ENCODE results near the gene DYNC1H1. TPM values are rescaled to one million over a fixed set of nuclear protein-coding genes. Genes with fewer than 3 reads are reported as not detected.

Gene DYNC1H1
- total RNA-seq, 2 donors from 2014 or later = 345 to 359 TPM

DNA sequence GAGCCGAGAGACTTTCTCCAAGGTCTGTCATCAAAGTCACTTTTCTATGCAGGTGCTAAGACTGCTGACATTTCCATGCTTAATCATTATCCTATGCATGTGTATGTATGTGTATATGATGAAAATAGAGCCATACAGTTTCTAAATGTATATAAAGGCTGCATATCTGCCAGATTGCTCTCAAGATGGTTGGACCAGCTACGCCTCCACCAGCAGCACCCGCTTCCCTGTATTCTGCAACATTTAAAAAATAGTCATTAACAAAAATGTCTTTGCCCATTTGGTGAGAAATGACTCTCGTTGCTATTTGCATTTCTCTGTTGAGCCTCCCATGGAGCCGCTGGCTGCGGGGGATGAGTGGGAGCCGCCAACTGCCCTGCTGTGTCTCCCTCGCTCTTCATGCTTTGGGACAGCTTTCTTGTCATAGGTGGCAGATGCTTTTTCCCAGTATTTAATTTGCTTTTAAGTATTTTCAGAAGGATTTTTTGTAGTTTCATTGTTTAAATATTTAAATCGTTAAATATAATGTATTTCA is 54.7 kb downstream of the DYNC1H1 start:
- intact Hi-C loops (cut with DNase I) = no loop called here
- no peak overlapping the region for H3K9ac ChIP-seq (ENCODE audit: low read depth in 2 of 2, low read length in 2 of 2)
- H3K36me3 ChIP-seq = peaks cover 41% of the 10 kb centered on the region
- H3K27me3 ChIP-seq = no peaks in the 10 kb centered on the region
- H3K9me3 ChIP-seq = no peaks in the 10 kb centered on the region
- TF ChIP-seq, protein P1, sequence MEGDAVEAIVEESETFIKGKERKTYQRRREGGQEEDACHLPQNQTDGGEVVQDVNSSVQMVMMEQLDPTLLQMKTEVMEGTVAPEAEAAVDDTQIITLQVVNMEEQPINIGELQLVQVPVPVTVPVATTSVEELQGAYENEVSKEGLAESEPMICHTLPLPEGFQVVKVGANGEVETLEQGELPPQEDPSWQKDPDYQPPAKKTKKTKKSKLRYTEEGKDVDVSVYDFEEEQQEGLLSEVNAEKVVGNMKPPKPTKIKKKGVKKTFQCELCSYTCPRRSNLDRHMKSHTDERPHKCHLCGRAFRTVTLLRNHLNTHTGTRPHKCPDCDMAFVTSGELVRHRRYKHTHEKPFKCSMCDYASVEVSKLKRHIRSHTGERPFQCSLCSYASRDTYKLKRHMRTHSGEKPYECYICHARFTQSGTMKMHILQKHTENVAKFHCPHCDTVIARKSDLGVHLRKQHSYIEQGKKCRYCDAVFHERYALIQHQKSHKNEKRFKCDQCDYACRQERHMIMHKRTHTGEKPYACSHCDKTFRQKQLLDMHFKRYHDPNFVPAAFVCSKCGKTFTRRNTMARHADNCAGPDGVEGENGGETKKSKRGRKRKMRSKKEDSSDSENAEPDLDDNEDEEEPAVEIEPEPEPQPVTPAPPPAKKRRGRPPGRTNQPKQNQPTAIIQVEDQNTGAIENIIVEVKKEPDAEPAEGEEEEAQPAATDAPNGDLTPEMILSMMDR (IDR thresholded peaks at IDR 0.05) = no peak
- DNase-seq = no peak
- H3K27ac ChIP-seq = no peak overlapping the region
- H3K4me1 ChIP-seq = no peaks in the 10 kb centered on the region
- H3K4me3 ChIP-seq = no peak overlapping the region

DNA sequence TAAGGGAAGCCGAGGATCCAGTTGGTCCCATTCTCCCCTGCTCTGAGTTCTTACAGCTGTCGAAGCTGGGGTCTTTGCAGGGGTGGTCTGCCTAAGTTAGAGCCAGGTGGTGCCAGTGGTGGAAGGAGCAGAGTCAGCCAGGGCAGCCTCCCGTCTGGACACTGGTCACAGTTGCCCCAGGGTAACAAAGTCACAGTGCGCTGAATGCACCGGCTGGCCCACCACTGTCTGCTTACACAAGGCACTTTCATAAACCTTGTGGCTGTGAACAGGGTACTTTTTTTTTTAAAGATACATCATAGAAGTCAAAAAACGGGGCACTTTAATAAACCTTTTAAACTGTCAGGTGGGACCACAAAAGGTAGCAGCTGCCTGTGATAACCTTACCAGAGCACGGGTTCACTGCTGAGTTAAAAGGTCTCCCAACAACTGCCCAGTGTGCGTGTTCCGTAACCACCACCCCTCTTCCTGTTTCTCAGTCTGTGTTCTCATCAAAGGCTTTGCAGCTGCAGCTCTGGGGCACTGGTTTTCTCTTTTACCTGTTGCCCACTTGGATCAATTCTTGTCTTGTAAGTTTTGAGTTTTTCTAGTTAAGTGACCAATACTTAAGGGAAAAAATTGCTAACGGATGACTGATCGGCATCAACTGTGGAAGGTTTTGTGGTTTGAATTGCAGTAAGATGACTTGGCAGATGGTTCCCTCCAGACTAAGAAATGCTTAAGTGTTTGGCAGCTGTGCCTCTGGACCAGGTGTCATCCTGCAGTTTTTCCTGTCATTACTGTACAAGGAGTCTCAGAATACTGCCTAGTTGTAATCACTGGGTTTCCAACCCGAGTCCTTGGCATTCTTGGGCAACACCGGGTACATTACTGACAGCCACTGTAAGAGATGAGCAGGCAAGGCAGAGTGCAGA is 55.9 kb downstream of the DYNC1H1 start:
- intact Hi-C loops (cut with DNase I) = no loop called here
- no peak overlapping the region for H3K4me3 ChIP-seq
- TF ChIP-seq, protein P1 (IDR thresholded peaks at IDR 0.05) = no peak
- H3K27me3 ChIP-seq = no peaks in the 10 kb centered on the region
- no peaks in the 10 kb centered on the region for H3K4me1 ChIP-seq
- no peak overlapping the region for H3K9ac ChIP-seq (ENCODE audit: low read depth in 2 of 2, low read length in 2 of 2)
- H3K9me3 ChIP-seq = no peaks in the 10 kb centered on the region
- H3K36me3 ChIP-seq = peaks cover 37% of the 10 kb centered on the region
- no peak for DNase-seq
- no peak overlapping the region for H3K27ac ChIP-seq

DNA sequence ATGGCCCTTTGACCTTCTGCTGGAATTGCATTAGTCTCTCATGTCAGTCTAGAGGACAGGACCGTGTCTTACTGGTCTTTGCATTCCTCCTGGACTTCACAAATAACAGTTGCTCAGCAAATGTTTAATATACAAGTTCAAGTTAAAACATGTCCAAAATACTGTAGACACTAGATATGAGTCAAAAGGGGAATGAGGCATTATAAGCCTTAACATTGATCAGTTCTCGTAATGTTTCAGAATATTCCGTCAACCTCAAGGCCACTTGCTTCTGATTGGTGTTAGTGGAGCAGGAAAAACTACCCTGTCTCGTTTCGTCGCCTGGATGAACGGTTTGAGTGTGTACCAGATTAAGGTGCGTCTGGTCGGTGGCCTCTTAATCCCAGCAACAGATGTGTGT is 62.6 kb downstream of the DYNC1H1 start:
- no peak overlapping the region for H3K27ac ChIP-seq
- no peak for DNase-seq
- peaks cover 28% of the 10 kb centered on the region for H3K36me3 ChIP-seq
- no peaks in the 10 kb centered on the region for H3K9me3 ChIP-seq
- intact Hi-C loops (cut with DNase I) = no loop called here
- H3K27me3 ChIP-seq = no peaks in the 10 kb centered on the region
- TF ChIP-seq, protein P1 (IDR thresholded peaks at IDR 0.05) = no peak
- no peaks in the 10 kb centered on the region for H3K4me1 ChIP-seq
- H3K9ac ChIP-seq (ENCODE audit: low read depth in 2 of 2, low read length in 2 of 2) = no peak overlapping the region
- no peak overlapping the region for H3K4me3 ChIP-seq

DNA sequence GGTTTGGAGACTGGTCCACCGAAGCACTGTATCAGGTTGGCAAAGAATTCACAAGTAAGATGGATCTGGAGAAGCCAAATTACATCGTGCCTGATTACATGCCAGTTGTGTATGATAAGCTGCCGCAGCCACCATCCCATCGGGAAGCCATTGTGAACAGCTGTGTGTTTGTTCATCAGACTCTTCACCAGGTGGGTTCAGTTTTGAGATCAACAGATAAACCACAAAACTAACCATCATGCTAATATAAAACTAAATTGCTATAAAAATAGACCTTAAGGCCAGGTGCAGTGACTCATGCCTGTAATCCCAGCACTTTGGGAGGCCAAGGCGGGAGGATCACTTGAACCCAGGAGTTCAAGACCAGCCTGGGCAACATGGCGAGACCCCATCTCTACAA is 63.6 kb downstream of the DYNC1H1 start:
- H3K4me1 ChIP-seq = no peaks in the 10 kb centered on the region
- H3K27ac ChIP-seq = peak overlapping the region; percentile 51
- TF ChIP-seq, protein P1 (IDR thresholded peaks at IDR 0.05) = no peak
- intact Hi-C loops (cut with DNase I) = no loop called here
- H3K9ac ChIP-seq (ENCODE audit: low read depth in 2 of 2, low read length in 2 of 2) = peak overlapping the region in 1 of 2 donors; percentile 38
- H3K9me3 ChIP-seq = no peaks in the 10 kb centered on the region
- no peak for DNase-seq
- H3K27me3 ChIP-seq = no peaks in the 10 kb centered on the region
- H3K36me3 ChIP-seq = peaks cover 26% of the 10 kb centered on the region
- H3K4me3 ChIP-seq = no peak overlapping the region

DNA sequence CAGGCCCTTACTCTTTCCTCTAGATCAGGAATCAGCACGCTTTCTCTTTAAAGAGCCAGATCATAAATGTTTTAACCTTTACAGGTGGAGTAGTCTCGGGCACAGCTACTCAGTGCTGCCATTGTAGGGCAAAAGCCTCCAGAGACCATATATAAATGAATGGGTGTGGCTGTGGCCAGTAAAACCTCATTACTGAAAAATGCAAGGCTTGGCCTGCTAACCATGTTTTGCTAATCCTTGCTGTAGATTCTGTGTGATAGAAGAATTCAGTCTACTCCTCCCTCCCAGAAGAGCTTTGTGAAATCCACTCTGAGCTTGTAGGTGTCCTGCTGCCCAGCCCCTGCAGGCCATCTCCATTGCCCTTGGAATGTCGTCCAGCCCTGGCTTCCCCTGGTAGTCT is 64.4 kb downstream of the DYNC1H1 start:
- TF ChIP-seq, protein P1 (IDR thresholded peaks at IDR 0.05) = no peak
- intact Hi-C loops (cut with DNase I) = no loop called here
- H3K9me3 ChIP-seq = no peaks in the 10 kb centered on the region
- H3K4me1 ChIP-seq = no peaks in the 10 kb centered on the region
- peak overlapping the region; percentile 51 for H3K27ac ChIP-seq
- peak; percentile 31 for DNase-seq
- peak overlapping the region in 1 of 2 donors; percentile 66 for H3K9ac ChIP-seq (ENCODE audit: low read depth in 2 of 2, low read length in 2 of 2)
- no peak overlapping the region for H3K4me3 ChIP-seq
- no peaks in the 10 kb centered on the region for H3K27me3 ChIP-seq
- H3K36me3 ChIP-seq = peaks cover 30% of the 10 kb centered on the region
